ENCODE data around the gene PTPRN2.

Gene PTPRN2

DNA sequence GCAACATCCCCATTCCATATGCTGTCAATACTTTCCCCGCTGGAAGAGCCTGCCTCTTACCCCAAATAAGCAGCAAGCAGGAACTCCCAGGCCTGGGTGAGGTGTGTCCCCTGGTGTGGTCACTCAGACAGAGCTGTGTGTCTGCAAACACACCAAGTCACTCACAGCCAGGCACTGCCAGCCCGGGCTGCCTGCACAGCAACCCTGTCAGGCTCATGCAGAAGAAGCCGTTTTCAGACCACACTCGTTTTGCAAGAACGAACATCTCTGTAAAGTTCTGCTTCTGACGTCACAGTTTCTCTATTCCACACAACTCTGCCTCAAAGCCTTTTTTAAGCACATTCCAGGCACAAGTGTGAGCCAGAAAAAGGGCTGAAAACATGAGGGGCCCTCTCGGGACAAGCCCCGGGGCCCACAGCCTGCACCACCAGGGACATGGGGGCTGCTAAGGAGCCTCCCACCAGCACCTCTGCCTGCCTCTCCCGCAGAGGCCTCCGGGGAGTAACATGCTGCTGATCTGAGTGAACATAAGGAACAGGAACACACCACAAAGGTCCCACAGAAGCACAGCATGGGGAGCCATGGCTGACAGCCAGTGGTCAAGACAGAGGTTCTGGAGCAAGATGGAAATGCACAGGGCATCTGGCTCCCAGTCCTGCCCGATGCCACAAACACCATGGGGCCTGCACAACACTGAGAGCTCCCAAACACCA lies 11.4 kb downstream of the PTPRN2 start:
- DNase-seq (ENCODE audit: low read depth), result no peak

DNA sequence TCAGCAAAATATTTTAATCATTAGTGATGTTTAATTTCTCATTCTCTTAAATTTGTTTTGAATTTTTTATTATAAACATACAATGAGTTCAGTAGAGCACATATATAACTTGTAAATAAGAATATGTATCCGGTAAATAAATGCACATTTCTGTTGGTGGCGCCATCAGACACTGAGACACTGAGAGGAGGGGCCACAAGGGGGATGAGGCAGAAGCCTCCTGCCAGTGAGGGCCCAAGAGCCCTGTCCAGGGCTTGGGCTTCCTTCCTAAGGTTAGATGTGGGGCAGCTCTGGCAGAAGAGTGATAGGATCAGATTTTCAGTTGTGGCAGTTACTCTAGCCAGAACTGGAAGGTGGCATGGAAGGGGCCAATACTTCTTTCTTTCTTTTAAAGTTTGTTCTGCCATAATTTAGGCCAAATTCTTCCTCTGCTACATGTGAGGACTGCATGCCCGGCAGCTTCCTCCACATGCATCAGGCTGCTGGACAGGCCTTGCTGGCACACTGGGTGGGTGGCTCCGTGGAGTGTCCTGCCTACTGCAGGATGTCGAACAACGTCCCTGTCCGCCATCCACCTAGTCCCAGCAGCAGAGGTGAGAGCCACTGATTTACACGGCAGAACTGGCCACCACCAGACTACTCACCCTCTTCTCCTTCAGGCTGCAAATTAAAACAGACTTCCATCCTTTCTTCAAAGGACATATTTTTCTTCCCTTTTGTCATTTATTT lies 13.2 kb downstream of the PTPRN2 start:
- DNase-seq (ENCODE audit: low read depth), result no peak

DNA sequence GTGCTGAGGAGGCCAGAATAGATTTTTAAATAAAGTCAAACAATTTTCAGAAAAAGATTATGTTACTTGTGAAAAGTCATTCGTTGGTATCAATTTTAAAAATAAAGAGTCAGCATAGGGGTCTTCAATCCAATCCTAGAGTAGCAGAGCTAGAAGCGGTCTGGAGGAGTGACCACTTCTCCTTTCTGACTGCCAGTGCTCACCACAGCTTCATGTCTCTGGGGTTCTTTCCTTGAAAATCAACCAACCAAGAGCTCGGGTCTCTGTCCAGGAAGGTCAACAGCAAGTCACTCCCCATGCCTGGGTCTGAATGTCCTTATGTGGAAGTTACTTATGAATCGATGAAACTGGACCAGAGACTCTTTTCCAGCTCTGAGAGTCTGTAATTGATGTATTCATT lies 14.3 kb downstream of the PTPRN2 start:
- DNase-seq (ENCODE audit: low read depth), result no peak

- DNase-seq (ENCODE audit: low read depth), result no peak
Observed at GRCh38 chr7:158572000-158572828, 15.4 kb downstream of the PTPRN2 start.

DNA sequence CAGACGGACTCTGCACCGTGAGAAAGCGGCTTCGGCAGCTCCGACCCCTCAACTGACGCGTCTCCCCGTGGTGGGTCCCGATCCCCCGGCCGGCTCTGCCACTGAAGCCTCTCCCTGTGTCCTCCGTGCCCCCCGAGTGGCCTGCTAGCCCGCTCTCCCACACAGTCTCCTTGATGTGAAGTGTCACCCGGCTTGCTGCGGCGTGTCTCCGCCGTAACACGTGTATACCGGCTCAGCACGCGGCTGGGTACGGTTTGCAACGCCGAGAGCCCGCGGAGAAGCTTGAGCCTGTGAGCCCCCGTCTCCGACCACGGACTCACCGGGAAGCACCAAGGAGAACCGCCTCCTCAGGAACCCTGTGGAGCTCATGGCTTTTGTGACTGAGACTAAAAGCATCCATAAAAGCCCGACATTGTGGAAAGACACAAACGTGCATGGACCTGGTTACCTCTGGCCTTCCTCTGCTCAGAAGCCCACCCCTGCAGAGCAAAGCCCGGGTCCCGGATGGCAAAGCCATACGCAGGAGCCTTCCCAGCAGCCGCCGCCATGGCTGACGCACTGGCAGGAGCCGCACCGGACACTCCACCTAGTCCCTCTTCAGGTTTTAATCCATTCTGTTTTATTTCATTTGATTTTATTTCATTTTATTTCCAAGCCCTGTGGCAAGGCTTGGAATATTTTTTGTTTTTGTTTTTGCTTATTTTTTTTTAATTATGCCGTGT lies 17.0 kb downstream of the PTPRN2 start:
- no peak for DNase-seq (ENCODE audit: low read depth)

- DNase-seq (ENCODE audit: low read depth), result no peak
Observed at GRCh38 chr7:158569858-158570323, 17.7 kb downstream of the PTPRN2 start.

GRCh38 chr7:158568974-158569857 lies 18.4 kb downstream of the PTPRN2 start:
- no peak for DNase-seq (ENCODE audit: low read depth)

GRCh38 chr7:158567153-158567603 lies 20.4 kb downstream of the PTPRN2 start:
- no peak for DNase-seq (ENCODE audit: low read depth)

- DNase-seq (ENCODE audit: low read depth), result no peak
Observed at GRCh38 chr7:158564663-158565035, 23.0 kb downstream of the PTPRN2 start.

DNA sequence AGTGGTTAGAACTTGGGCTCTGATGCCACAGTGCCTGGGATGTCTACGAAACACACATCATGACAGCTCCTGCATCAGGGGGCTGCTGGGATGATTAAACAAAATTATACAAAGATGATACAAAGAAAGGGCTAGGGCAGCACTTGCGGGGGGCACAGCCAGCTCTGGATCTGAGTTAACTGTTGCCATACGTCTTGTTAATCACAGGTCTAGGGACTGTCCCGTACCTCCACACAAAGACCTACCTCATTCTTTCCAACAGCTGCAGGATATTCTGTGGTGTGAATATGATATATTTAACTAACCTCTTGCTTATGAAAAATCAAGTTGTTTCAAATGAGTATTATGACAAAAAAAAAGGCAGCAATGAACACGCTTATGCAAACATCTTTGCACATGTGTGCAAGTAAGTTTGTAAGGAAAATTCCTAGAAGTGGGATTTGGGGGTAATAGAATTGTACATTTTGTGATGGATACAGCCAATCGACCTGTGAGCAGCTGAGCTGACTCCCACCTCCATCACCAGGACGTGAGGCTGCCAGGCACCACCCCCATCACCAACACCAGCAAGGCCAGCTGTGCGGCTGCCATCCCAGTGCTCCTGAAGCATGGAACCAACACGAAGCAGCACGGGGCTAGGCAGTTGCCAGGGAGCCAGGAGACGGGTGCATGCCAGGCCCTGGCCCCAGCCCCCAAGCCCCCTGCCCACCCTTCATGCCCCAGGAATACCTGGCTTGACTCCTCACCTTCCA lies 23.5 kb downstream of the PTPRN2 start:
- no peak for DNase-seq (ENCODE audit: low read depth)

DNA sequence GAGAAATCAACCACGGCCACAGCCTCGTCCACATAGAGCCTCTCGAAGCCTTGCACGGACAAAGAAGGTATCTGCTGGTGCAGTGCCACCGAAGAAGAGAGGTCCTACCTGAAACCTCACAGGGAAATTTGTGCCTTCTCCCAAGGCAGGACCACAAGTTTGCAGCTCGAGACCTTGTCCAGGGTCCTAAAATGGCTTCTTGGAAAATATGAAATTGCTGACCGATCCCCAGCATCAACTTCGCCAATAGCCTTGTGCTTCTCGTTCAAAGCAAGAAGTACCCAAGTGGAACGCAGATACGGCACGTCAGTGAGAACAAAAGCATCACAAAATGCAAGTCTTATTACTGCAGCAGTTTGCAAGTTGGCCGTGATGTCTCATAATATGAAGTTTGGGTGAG lies 24.6 kb downstream of the PTPRN2 start:
- DNase-seq (ENCODE audit: low read depth), result no peak

GRCh38 chr7:158562517-158562916 lies 25.1 kb downstream of the PTPRN2 start:
- no peak for DNase-seq (ENCODE audit: low read depth)

GRCh38 chr7:158561659-158562058 lies 26.0 kb downstream of the PTPRN2 start:
- no peak for DNase-seq (ENCODE audit: low read depth)

GRCh38 chr7:158560386-158560785 lies 27.2 kb downstream of the PTPRN2 start:
- no peak for DNase-seq (ENCODE audit: low read depth)

DNA sequence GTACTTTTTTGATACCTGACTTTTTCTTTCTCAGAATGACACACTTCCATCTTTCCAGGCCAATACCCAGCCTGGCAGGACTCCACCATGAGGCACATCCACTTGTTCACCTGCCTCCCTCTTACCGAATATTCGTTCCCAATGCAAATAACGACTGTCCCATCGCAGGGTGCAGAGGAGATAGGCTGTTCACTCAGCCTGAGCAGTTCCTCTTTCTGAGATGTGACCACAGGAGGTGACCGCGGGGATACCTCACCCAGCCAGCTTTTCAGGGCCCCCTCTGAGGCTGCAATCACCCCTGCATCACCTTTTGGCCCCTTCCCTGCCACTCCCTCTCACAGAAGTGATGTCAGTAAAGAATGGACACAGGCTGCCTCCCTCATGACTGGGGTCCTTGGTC lies 28.3 kb downstream of the PTPRN2 start:
- no peak for DNase-seq (ENCODE audit: low read depth)

DNA sequence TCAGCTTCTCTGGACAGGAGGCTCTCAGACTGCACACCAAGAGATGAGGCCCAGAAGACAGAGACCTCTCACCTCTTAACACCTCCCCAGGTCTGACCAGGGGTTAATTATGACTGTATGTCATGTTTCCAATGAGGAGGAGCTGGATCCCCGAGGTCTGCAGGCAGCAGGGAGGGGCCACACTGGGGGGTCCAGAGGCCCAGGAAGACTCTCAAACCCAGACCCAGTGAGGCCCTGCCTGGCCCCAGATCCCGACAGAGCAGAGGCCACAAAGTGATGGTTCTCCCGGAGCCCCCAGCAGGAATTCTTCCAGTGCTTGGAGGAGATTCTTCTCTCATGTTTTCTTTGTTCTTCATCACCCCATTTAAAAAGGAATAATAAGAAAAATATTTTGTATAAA lies 28.8 kb downstream of the PTPRN2 start:
- no peak for DNase-seq (ENCODE audit: low read depth)

DNA sequence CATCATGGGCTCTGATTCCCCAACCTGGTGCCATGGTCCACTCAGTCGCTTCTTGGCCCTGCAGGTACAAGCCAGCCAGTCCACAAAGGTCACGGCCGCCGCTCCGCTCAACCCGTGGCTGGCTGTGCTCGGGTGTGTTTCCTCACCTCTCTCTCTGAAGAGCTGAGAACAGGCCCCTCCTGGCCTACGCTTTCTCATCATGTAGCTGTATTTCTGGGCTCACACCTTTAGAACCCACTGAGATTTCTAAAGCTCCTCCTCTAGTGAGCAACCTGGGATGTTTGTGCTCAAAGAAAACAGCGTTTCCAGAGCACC lies 30.2 kb downstream of the PTPRN2 start:
- DNase-seq (ENCODE audit: low read depth), result no peak

GRCh38 chr7:158556721-158557440 lies 30.7 kb downstream of the PTPRN2 start:
- DNase-seq (ENCODE audit: low read depth), result no peak

GRCh38 chr7:158555034-158555520 lies 32.5 kb downstream of the PTPRN2 start:
- DNase-seq (ENCODE audit: low read depth), result no peak
